Activated effector memory CD4-positive, alpha-beta T cell treated with Interleukin-2 at 50 U/mL for 16 hours (primary cell): Measurements from ENCODE around the gene COL13A1.

Experiments
- DNase-seq: peaks from one replicate; pipeline ENCODE4 v3.0.0-alpha.2; 2020

Gene COL13A1

DNA sequence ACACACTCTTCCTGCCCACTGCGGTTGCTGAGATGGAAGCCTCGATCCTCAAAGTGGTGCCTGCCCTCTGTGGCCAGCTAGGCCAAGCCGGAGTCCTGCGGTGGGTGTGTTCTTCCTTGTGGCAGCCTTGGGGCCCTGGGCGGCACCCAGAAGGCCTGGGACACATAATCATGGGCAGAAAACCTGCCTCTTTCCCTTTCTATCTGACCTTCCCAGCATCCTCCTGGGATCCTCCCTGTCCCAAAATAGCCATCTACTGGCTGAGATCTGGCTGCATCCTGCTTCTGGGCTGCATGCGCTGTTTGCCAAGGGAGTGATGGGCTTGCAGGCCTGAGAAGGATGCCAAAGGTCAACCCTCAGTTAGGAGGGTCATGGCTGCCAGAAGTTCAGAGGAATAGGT is 23.9 kb downstream of the COL13A1 start:
- no peak for DNase-seq

DNA sequence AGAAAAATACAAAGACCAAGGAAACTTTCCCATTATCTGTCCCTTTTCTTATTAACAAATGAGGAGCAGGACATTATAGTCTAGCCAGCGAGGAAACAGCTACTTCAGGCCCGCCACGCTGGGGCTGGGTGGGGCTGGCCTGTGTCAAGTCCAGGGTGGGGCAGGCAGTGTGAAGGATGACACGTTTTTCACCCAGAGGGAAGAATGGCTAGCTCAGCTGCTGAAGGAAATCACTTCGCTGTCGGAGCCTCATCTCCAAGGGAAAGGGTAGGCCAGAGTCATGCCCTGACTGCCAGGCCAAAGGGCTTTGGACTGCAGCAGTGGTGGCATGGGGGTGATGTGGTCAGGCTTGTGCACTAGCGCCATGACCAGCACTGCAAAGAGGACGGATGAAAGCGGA is 24.4 kb downstream of the COL13A1 start:
- DNase-seq, result no peak

DNA sequence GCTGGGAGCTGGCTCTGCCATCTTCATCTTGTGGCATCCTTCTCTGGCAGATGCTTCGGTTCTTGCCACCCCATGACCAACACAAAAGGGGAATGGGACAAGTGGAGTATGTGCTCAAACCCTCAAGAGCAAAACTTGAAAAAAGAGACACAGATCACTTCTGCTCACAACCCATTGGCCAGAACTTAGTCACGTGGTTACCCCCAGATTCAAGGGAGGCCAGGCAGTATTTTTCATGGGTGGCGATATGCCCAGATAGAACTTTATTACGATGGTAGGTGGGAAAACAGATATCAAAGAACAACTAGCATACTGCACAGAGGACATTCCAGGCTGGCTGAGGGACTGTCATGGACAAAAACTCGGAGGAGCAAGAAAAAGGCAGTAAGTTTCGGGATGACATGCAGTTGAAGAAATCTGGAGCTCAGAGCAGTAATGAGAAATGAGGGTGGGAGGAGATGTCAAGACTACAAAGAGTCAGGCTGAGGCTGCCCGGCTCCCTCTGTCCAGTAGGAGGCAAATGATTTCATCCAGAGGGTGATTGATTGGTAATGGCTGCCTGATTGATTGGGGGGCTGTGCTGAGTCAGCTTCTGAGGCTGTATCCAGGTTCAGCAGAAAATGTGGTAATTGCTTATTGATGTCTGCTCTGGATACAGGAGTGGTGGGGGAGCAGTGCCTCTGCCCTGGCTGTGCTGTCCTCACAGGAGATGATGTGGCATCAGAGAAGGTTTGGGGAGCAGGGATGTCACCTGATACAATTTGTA is 25.3 kb downstream of the COL13A1 start:
- no peak for DNase-seq

DNA sequence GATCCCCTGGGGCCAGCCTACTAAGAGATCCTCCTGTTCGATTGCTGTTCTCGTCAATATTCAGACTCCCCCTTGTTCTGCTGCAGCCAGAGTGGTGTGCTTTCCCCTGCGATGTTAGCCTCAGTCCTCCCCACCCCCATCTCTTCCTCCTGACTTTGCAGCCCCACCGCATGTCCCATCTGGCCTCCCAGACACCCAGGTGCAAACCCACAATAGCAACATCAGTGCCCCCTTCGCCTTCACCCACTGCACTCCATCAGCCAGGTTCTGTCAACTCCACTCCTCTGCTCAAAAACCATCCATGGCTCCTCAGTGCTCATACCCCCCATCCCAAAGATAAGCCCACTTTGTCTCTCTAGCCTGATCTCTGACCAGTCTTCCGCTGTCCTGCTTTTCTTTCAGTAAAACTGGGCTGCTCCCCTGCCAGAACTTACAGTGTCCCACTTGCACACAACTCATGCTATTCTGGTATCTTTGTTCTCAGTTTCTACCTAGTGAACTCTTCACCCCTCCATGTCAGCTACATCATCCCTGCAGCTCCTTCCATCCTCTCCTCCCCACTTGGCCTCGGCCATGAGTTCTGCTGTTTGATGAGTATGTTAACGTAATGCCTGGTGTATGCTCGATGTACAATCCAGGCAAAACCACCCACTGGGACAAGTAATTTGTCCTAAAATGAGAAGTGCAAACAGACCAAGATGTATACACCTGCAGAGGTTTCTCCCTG is 26.6 kb downstream of the COL13A1 start:
- no peak for DNase-seq

DNA sequence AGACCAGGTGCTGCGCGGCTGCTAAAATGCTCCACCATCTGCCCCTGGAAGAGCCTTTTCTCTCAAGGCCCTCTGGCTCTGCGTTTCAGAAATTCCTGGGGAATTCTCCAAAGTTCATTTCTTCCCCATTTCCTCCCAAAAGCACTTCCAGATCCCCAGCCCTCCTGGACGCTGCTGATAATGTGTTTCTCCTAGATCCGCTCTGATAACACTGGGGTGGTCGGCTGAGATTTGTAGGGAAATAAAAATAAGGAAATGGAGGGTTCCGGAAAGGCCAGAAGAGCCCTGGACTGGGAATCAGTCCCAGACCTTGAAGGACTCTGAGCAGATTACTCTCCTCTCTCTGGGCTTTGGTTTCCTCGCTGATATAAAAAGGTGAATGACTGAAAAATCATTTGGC is 28.1 kb downstream of the COL13A1 start:
- DNase-seq, result no peak

DNA sequence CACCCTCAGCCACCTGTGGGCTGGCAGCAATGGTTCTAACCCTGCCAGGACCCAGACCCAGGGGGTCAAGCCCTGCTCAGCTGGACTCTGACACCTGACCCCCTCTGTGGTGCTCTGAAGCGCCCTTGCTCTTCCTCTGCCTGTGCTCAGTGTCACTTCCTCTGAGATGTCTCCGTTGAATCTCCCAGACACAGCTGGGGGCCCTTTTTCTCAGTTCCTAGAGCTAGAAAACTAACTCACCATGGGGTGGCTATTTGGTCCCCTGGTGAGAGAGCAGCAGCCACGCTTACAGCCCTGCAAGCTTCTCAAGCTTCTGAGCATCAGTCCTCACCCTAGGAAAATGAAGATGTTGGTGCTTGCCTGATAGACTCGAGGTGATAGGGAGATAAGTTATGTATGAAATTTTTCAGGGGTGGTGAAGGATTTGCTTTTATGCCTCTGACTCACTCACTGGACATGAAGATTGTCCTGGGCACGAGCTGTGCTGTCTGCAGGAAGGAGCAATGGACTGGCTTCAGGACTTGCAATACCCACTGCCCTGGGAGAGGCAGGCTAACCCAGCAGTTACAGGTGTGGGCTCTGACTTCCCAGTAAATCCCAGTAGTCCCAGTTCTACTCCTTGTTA is 29.6 kb downstream of the COL13A1 start:
- DNase-seq, result no peak

DNA sequence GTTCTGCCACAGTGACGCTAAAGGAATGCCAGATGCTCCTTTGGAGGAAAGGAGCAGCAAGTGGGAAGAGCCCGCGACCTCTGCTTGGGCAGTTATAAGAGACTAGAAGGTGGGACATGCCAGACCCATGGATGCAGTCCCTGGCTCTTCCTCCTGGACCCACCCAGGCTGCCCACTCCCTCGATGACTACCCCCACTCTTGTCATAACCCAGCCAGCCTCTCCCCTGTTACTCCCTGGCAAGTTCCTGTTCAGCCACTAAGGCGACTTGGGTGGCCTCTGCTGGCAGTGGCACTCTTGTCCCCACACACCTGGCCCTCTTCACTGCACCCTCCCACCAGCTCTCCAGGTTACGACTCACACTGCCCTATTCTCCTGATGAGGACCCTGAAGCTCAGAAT is 33.5 kb downstream of the COL13A1 start:
- no peak for DNase-seq

DNA sequence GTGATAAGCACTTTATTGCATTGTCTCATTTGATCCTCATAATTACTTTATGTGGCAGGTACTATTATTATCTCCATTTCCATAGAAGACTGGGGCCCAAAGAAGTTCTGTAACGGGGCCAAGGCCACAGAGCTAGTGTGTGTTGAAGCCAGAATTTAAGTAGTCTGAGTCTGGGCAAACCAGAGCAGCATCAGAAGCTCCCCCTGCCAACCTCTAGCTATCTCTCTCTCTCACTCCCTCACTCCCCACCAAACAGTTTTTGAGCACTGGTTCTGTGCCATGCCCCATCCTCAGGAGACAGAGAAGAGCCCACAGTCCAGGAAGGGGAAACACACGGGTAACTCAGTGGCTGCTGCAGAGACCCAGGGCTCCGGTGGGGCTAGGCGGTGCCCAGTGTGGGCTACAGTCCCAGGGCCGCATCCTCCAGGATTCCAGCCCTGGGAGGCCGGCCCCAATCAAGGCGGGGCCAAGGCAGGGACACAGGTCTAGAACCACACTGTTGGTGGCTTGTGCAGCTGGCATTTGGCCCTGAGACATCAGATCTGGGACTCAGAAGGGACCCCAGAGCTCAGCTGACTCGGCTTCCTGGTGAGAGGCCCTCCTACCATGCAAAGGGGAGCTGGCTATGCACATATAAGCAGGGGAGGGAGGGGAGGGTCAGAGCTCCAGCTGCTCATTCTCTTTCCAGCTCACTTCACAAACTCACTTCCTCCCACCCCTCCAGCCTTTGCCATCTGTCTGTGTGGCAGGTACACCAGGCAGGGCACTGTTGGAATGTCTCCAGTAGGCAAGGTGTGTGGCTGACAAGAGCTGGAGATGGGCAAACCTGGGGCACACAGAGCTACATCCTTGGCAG is 34.4 kb downstream of the COL13A1 start:
- no peak for DNase-seq

DNA sequence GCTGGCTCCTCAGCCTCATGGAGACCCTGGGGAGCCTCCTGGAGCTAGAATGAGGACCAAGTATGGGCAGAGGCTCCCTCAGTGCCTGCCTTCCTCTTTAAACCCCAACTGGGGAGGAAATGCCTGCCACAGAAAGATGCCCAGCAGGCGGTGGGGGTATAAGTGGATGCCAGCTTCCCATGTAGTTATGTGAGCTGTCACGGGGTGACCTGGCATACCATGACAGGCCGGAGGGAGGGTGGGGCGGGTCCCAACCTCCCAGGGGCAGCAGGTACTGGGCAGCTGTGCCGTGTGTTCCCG is 35.0 kb downstream of the COL13A1 start:
- DNase-seq, result no peak

DNA sequence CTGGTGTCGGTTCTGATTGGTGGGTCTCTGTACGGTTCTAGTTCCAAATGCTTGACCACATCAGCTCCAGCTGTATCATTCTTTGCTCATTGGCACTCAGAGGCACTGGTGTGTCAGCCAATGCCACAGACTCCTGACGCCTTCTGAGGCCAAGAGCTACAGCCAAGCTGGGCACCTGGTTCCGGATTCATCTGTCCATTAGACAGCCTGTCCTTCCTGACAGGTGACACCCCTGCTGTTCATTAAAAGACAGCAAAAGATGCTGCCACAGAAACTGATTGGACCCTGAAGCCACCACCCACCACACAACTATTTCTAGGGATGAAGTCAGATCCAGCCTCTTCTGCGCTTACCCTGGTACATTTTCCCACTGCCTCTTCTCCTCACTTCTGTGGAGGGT is 35.6 kb downstream of the COL13A1 start:
- no peak for DNase-seq

DNA sequence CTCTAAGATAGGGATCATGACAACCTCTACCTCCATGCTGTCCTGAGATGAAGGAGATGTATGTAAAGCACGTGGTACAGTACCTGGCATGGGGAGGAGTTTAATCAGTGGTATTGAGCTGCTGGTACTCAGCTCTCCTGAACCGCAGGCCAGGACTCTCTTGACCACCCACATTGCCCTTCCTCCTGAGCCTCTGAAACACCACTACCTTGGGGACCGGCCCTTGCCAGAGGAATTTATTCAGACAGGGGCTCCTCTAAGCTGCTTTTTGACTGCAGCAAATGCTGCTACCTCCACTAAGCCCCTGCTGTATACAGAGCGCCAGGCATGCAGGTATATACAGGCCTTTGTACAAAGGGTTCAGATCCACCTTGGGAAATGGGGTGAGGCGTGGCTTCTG is 36.7 kb downstream of the COL13A1 start:
- no peak for DNase-seq

DNA sequence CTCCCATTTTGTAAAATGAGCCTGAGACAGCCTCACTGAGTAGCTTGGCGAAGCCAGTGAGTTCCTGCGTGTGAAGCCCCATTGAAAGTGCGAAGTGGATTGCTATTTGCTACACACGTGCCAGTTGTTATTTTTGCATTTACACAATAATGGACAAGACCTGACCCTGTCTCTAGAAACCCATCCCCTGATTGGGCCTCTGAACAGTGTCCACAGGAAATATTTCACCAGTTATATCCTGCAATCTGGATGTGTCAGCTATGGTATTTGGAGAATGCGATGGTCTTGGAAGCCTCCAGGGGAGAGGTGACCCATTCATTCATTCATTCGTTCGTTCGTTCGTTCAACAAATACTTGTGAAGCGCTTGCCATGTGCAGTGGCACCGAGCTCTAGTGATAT is 37.1 kb downstream of the COL13A1 start:
- DNase-seq, result no peak

DNA sequence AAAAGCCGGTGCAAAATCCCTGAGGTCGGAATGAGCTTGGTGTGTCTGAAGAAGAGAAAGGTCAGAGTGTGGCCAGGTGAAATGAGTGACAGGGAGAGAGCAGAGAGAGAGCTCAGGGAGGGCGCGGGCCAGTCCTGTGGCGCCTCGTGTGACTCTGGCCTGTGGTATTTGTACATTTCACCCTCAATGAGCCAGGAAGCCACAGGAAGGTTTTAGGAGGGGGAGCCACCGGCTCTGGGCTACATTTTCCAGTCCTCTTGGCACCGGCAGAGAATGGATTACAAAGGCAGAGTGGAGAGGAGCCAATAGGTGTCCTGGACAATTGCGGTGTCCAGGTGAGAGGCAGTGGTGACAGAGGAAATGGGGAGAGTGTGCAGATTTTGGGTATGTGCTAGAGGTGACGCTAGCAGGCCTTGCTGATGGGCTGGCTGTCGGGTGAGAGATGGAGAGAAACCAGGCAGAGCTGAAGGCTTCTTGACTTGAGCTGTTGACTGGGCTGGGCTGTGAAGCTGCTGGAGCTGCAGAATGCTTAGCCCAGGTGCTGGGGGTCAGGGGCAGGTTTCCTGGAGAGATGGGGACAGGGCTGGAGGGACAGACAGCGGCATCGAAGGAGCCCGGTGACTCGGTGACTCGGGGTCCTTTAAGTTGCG is 38.1 kb downstream of the COL13A1 start:
- DNase-seq, result no peak

DNA sequence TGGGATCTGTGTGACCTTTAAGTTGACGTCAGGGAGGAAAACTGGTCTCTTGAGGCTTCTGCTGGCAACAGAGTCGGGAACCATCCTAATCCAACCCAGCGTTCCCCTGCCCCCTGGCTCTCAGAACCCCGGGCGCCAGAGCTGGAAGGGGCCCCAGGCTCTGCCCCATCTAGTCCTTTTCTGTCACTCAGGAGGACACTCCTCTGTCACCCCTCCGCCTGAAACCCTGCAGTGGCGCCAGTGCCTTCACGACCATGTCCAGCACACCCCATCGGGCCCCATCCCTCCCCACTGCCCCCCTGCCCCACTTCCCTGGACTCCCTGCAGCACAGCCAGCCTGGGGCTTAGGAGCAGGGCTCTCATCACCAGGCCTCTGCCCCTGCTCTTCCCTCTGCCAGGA is 39.1 kb downstream of the COL13A1 start:
- DNase-seq, result no peak

DNA sequence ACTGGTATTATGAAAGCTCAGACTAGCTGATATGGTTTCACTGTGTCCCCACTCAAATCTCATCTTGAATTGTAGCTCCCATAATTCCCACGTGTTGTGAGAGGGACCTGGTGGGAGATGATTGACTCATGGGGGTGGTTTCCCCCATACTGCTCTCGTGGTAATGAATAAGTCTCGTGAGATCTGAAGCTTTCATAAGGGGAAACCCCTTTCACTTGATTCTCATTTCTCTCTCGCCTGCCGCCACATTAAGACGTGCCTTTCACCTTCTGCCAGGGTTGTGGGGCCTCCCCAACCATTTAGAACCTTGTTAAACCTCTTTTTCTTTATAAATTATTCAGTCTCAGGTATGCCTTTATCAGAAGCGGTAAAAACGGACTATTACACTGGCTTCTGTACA is 40.3 kb downstream of the COL13A1 start:
- DNase-seq, result no peak

DNA sequence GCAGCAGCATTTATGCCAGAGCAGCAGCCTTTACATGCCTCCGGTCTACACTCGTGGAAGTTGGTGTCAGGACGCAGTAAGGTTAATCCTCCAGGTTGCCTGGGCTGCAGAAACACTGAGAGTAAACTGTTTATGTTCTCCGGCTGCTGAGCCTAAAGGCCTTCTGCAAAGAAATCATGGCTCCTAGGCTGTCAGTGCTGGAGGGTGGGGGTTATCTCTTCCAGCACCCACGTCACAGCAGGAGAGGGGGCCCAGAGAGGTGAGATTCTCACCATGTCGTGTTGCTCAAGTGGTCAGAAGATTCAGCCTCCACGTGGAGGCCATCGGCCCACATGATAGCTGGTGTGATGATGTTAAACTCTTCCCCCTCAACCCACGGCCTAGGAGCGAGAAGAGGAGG is 41.2 kb downstream of the COL13A1 start:
- no peak for DNase-seq

DNA sequence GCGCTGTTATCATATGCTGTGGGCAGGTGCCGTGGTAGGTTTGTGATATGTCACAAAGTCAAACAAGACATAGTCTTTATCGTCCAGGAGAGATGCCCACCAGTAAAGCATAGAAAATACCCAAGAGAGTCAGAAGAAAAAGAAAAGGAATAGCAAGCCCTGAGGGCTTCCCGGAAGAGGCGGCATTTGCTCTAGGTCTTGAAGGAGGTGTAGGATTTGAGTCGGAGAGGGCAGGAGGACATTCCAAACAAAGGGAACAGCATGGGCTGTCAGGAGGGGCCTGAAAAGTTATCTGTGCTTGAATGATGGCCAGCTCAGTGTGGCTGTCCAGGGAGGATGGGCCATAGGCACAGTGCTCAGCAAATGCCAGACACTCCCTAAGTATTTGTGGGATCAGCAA is 42.2 kb downstream of the COL13A1 start:
- DNase-seq, result no peak

DNA sequence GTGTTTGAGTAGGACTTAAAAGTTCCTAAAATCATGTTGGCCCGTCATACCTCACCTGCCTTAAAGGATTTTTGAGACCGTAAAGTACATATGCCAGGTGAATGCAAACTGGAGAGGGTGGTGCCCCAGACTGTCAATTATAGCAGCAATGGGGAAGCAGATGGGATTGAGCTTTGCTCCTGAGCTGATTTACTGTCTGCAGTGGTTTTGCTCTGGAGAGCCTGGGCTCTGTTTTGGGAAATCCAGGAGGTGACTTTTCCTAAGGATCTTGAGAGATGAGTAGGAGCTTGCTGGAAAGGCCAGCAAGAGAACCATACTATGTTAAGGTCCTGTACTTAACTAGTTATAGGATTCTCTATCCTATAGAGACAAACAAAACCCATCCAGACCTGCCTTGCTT is 43.0 kb downstream of the COL13A1 start:
- DNase-seq, result no peak

DNA sequence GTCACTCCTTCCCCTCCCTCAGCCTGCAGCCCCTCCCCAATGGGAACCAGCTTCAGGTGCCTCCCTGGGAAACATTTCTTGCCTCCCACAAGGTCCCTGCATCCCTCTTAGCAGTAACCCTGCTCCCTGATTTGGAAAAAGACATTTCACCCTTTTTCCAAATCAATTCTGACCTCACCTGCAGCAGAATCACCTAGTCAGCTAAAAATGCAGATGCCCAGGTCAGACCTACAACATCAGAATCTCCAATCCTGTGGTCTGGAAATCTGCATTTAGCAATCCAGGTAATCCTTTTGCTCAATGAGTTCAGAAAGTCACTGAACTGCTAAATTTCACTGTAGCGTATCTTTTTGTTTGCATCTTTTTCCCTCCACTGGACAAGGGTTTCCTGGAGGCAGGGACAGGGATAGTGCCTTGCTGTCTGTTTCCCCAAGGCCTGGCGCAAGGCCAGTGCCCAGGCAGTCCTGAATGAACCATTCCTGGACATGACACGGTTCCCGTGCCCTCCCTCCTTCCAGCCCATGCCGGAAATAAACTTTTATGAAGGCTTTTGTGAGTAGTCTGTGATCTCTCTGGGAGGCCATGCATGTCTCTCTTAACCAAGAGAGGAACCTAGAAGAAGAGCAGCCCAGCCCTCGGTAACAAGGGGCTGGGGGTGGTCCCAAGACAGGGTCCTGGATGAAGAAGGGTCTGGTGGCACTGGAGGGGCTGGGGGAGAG is 44.0 kb downstream of the COL13A1 start:
- DNase-seq, result no peak

DNA sequence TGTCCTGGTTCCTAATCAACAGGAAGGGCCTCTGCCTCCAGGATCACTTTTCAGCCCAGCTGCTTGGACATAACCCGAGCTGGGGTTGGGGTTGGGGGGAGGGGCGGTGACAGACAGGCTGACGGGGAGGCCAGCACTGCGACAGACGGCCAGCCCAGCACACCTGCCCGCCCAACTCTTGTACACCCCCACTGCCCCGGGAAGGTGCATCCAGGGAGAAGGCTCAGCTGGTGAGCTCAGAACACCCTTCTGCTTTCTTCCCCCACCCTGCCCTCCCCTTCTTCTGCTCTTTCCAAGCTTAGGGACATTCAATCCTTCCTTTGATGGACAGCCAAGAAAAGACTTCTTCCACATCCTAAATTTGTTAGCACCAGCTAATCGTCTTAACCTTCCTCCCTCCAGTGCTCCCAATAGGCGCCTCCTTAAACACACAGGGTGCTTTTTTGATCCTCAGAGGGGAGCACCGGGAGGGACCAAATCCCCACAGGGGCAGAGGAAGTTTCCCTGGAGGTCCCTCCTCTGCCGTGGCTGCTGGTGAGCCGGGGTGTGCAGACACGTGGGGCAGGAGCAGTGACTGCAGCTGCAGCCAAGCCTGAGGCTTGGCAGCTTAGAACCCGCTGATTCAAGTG is 44.7 kb downstream of the COL13A1 start:
- DNase-seq, result no peak

DNA sequence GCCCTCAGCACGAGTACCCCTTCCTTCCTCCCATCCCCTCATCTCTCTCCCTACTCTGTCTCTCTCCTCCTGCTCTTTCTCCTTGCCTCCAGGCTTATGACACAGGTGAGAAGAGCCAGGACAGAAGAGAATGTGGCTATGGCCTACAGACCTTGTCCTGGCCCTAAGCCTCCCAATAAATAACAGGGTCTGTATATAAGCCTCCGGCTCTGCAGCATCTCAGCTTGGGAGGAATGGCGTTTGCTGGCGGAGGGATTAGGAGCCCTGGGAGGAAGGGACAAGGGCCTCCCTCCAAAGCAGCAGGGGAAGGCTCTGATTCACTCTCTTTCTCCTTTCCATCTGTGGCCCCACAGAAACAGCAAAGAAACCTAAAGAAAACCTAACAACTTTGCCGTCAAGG is 45.8 kb downstream of the COL13A1 start:
- no peak for DNase-seq

DNA sequence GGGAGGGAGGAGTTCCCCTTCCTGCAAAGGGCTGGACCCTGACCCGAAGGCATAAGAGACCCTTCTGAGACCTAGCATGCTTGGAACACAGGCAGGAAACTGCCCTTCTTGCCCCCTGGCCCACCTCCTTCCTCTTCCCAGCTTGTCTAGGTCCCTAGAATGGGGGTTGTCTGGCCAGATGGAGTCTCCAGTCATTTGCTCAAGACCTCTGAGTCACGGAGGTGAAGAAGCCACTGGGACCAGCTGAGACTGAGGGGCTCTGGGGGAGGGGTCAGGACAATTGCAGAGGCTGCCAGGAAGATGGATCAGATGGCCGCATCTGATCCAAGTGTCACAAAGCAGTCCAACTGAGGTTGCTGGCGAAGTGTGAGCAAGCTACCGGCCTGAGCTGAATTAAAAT is 46.2 kb downstream of the COL13A1 start:
- DNase-seq, result no peak
